Superior temporal gyrus (tissue), 1 donor: Measurements from ENCODE around the gene CTPS2.
"Not testable (repeated sequence)": the region's sequence is repeated elsewhere in the genome, so short reads cannot be mapped to it uniquely, and the experiment has no call there.

Experiments
- DNase-seq: peaks from one replicate; pipeline ENCODE4 v3.0.0-alpha.2; 2016; ENCODE audit errors: extremely low spot score

The CTPS2 gene

DNA sequence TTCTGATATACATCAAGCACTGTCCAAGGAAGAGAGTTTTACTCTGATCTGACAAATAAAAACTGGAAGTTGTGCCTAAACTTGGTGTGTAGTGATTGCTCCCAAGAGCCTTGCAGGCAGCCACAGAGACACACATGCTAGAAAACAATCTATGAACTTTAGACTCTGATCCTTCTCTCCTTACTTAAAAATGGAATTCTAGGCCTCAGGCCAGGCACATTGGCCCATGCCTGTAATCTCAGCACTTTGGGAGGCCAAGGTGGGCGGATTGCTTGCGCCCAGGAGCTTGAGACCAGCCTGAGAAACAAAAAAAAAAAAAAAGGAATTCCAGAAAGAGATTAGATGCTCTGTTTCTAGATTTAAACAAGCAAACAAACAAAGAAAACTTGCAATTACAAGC lies 108.1 kb downstream of the CTPS2 start:
- no peak for DNase-seq

DNA sequence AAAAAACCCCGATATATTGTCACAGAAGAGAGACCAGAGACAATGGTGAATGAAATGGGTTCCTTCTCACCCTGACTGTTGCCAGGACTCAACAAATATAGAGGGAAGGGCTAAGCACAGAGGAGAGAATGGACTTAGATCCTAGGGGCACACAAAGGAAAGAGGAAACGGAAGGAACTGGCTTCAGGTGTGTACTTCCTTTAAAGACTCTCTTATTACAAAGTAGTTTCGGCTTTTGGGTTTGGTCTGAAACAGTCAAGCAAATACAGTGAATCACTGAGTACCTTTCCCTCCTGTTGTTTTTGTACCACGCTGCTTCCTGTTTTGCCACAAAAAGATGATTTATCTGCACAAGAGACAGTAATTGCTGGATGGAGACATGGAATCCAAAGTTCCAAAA lies 108.6 kb downstream of the CTPS2 start:
- DNase-seq: no peak

GRCh38 chrX:16603235-16603634 lies 109.2 kb downstream of the CTPS2 start:
- not testable (repeated sequence) for DNase-seq

DNA sequence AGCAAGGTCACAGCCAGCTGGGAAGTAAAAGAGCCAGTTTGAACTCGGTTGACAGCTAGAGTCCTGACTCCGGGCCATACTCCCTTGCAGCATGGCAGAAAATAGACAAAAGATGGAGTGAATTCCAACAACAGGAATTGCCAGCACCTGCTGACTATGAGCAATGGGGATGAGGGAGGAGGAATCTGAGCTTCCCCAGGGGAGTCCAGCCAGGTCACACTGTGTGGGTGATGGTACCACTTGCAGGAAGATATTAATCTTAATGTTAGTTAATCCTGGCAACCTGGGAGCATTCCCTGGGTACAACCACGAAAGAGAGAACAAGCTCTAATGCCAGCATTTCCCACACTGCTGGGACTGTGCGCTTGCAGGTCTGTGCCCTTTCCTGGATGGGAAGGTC lies 110.6 kb downstream of the CTPS2 start:
- no peak for DNase-seq

DNA sequence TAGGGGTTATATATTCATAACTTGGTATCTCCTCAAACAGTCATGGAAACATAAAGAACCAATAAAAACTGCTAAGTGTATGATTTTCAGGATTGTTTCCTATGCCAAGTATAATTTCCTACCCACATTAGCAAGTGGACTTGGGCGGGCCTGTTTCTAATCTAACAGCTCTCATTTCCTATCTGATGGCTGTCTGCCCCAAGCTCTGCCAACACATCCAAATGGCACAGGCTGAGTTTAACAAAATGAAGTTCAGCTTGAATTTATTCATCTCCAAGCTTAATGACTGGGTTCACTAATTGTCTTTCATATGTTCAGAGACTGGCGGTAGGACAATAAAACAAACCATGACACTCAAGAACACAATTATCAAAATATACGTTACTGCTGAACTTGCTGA lies 118.0 kb downstream of the CTPS2 start:
- DNase-seq: no peak

- DNase-seq: no peak
Measured at GRCh38 chrX:16593801-16594200, 118.7 kb downstream of the CTPS2 start.

GRCh38 chrX:16592194-16592770 lies 120.2 kb downstream of the CTPS2 start:
- no peak for DNase-seq

DNA sequence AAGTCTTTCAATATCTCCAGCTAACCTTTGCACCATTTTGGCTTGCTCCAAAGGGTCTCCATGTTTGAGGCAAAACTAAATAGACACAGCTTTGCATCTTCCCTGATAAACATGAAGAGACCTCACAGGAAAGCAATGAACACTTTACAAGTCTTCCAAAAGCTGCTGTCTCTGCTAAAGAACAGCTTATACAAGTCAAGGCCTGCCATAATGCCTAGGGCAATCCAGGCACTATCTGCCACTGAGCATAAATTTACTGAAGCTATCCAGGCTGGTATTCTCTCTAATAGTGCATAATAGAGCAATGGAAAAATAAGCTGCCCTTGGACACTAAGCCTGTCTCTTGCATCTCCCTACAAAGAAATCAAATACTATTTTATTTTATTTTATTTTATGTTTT lies 122.6 kb downstream of the CTPS2 start:
- no peak for DNase-seq

DNA sequence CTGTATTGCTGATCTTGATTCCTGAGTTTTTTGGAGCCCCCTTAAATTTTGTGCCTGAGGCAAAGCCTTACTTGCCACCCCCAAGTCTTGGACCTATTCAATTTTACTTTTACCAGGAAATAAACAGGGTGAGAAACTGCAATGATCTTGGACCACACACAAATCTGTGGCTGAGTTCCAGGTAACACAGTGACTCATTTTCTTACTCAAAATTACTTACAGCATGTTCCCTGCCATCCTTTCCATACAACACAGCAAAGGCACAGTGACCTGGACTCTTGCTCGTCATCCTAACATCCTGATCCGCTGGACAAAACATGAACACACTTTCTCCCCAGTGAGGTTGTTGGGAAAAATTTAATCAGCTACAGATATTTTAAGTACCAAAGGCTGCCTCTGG lies 123.3 kb downstream of the CTPS2 start:
- no peak for DNase-seq

GRCh38 chrX:16588266-16588665 lies 124.2 kb downstream of the CTPS2 start:
- DNase-seq: no peak

DNA sequence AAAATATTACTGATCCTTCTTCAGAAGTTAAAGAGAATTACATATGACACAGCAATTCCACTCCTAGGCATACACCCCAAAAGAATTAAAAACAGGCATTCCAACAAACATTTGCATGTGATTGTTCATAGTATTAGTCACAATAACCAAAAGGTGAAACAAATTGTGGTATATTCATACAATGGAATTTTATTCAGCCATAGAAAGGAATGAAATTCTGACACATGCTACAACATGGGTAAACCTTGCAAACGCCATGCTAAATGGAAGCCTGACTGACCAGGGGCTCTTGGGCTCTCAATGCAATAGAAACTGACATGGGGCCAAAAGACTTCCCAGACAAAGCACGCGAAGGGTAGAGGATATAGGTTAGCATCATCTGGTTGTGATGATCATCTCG lies 124.6 kb downstream of the CTPS2 start:
- no peak for DNase-seq

- no peak for DNase-seq
Measured at GRCh38 chrX:16586377-16587112, 125.9 kb downstream of the CTPS2 start.

DNA sequence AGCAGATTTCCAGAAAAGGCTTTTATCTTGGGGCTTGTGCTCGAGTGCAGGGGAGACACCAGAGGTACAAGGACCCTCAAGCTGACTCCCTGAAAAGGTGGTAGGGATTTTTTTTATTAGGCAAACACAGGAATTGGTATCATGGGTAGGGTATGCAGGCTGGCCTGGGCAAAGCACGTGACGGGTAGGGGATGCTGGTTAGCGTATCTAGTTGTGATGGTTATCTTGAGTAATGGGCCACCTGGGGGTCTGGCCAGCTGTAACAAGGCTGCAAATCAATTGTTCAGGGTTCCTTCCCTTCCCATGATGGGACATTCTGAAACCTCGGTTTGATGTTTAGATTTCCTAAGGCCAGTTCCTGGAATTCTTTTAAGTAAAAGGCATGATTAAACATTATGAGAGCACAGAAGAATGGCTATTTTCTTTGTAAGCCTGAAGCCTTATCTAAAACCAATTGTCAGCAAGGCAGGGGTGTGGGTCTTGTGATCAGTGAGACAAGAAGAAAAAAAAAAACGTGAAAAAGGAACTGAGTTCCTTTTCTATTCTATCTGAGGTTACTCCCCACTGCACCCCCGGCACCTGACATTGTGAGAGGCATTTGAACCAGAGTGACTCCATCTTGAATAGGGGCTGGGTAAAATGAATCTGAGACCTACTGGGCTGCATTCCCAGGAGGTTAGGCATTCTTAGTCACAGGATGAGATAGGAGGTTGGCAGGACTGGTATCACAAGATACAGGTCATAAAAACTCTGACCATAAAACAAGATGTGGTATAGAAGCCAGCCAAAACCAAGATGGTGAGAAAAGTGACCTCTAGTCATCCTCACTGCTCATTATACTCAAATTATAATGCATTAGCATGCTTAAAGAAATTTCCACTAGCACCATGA lies 126.7 kb downstream of the CTPS2 start:
- DNase-seq: no peak

GRCh38 chrX:16580004-16580797 lies 132.3 kb downstream of the CTPS2 start:
- DNase-seq: not testable (repeated sequence)

DNA sequence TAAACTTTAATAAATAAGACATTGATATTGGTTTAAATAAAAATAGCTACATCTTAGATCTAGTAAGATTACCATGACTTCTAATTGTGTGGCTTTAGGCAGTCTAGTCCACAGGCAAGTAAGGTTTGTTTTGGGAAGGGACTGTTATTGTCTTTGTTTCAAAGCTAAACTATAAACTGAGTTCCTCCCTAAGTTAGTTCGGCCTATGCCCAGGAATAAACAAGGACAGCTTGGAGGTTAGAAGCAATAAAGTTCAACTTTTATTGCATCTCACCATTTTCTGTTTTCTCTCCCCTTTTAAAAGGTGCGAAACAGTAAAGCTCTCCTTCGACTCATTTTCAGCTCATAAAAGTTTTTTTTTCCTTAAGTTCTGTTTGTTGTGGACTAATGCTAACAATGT lies 133.0 kb downstream of the CTPS2 start:
- DNase-seq: no peak

GRCh38 chrX:16578218-16578617 lies 134.3 kb downstream of the CTPS2 start:
- DNase-seq: no peak

DNA sequence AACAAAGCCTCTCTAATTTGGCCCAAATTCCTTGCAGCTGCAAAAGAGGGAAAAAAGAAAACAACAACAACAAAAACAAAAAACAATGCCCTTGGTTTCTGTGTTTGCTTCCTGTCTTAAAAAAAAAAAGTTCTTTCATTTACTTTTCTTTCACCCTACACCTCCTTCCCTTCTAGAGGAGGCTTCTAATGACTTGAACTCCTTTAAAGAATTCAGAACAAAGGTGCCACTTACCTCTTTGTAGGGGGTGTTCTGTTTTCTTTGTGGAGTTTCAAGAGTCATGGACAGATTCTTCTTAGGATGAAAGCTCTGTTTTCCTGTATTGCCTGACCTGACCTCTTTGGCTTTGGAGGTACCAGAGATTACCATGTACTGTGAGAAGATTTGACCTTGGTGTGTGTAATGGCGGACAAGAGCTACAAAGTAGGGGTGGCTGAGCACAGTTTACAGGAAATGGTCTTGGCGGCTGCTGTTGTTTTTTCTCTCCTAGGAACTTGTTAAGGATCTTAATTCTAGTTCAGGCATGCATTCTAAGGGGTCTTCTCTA lies 134.9 kb downstream of the CTPS2 start:
- DNase-seq: no peak

DNA sequence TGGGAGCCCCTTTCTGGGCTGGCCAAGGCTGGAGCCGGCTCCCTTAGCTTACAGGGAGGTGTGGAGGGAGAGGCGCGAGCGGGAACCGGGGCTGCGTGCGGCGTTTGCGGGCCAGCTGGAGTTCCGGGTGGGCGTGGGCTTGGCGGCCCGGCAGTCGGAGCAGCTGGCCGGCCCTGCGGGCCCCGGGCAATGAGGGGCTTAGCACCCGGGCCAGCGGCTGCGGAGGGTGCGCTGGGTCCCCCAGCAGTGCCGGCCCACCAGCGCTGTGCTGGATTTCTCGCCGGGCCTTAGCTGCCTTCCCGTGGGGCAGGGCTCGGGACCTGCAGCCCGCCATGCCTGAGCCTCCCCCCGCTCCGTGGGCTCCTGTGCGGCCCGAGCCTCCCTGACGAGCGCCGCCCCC lies 137.1 kb downstream of the CTPS2 start:
- not testable (repeated sequence) for DNase-seq

DNA sequence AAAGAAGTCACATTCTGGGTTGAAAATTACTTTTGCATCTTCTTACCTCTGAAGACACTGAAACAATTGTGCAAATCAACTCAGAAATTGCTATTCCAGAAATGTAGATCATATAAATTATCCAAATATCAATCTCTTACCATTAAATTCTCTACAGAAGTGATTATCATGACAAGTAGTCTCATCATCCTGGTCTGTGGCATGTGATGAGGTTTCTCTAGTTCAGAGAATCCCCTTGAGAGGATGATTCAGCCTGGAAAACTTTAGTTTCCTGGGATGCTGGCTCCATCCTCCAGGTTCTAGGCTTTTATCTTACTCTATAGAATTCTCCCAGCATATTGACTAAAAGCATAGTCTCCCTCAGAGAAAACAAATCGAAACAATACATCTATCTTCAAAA lies 138.7 kb downstream of the CTPS2 start:
- DNase-seq: no peak

DNA sequence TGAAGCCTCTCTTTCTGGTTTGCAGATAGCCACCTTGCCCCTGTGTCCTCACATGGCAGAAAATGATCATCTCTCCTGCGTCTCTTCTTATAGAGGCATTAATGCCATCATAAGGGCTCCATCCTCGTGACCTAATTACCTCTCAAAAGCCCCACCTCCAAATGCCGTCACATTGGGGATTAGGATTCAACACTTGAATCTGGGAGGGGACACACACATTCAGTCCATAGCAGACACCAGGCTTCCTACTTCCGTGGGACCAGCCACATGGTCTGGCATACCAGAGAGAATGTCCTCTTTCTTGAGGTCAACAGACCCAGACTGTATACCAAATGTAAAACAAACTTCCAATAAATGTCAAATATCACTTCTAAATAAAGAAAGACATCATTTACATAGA lies 144.8 kb downstream of the CTPS2 start:
- DNase-seq: no peak

- no peak for DNase-seq
Measured at GRCh38 chrX:16566571-16566970, 145.9 kb downstream of the CTPS2 start.

DNA sequence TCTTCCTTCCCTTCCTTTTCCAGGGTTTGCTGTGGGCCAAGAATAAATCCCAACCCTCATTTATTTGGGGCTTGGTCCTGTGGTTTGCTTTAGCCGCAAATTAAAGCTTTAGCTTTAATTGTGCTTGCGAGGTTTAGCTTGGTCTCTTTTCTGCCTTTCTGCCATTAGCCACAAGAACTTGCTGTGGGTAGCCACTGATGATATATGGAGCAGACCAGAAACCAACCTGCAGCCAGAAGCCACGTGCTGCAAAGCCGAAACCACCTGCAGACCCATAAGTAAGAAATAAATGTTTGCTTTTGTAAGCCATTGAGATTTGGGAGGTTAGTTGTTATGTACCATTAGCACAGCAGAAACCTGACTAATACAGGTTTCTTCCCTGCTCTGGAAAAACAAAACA lies 152.3 kb downstream of the CTPS2 start:
- no peak for DNase-seq
